ENCODE measurements around the gene TM9SF4.

The TM9SF4 gene

GRCh38 chr20:32110727-32111126 lies 1.2 kb downstream of the TM9SF4 start:
- no peak for TF ChIP-seq CTCF (IDR thresholded peaks at IDR 0.05; ENCODE audit: low read depth, low read length, missing control alignments)
- no peak for DNase-seq (ENCODE audit: extremely low read depth, low read depth)
- peak overlapping the region; percentile 99 for H3K4me3 ChIP-seq (replicated peaks; ENCODE audit: low read depth, low read length)

- no peak for TF ChIP-seq CTCF (IDR thresholded peaks at IDR 0.05; ENCODE audit: low read depth, low read length, missing control alignments)
- H3K4me3 ChIP-seq (replicated peaks; ENCODE audit: low read depth, low read length): peak overlapping the region; percentile 99
- DNase-seq (ENCODE audit: extremely low read depth, low read depth): no peak
Measured at GRCh38 chr20:32111156-32111686, 1.7 kb downstream of the TM9SF4 start.

- no peak for DNase-seq (ENCODE audit: extremely low read depth, low read depth)
- no peak overlapping the region for H3K4me3 ChIP-seq (replicated peaks; ENCODE audit: low read depth, low read length)
- TF ChIP-seq CTCF (IDR thresholded peaks at IDR 0.05; ENCODE audit: low read depth, low read length, missing control alignments): no peak
Measured at GRCh38 chr20:32111753-32112152, 2.2 kb downstream of the TM9SF4 start.

GRCh38 chr20:32112841-32113240 lies 3.3 kb downstream of the TM9SF4 start:
- TF ChIP-seq CTCF (IDR thresholded peaks at IDR 0.05; ENCODE audit: low read depth, low read length, missing control alignments): no peak
- DNase-seq (ENCODE audit: extremely low read depth, low read depth): no peak
- no peak overlapping the region for H3K4me3 ChIP-seq (replicated peaks; ENCODE audit: low read depth, low read length)

- no peak for TF ChIP-seq CTCF (IDR thresholded peaks at IDR 0.05; ENCODE audit: low read depth, low read length, missing control alignments)
- H3K4me3 ChIP-seq (replicated peaks; ENCODE audit: low read depth, low read length): no peak overlapping the region
- DNase-seq (ENCODE audit: extremely low read depth, low read depth): no peak
Measured at GRCh38 chr20:32113591-32114260, 4.2 kb downstream of the TM9SF4 start.

GRCh38 chr20:32114305-32114960 lies 4.9 kb downstream of the TM9SF4 start:
- DNase-seq (ENCODE audit: extremely low read depth, low read depth): no peak
- no peak overlapping the region for H3K4me3 ChIP-seq (replicated peaks; ENCODE audit: low read depth, low read length)
- no peak for TF ChIP-seq CTCF (IDR thresholded peaks at IDR 0.05; ENCODE audit: low read depth, low read length, missing control alignments)

Measured in HFF-Myc (cell line).